DOHH2 (cell line): ENCODE results near the gene LPAR1.

Experiments used
- H3F3A ChIP-seq: fragments of 200-600 bp; sonication (generic), shearing (Covaris generic); 2 replicates; pipeline ENCODE4 v1.6.0; 2016; ENCODE audit warnings: antibody characterized with exemption, mild to moderate bottlenecking; ENCODE audit not compliant: control insufficient read depth, insufficient read depth
- H3K27ac ChIP-seq: fragments of 200-600 bp; sonication (generic); 2 replicates; pipeline ENCODE4 v1.5.1; 2014; ENCODE audit warnings: low read depth, mild to moderate bottlenecking, low read length, moderate library complexity
- H3K27me3 ChIP-seq: fragments of 200-600 bp; sonication (generic); 2 replicates; pipeline ENCODE4 v1.6.1; 2014; ENCODE audit warnings: mild to moderate bottlenecking, low read length, mixed read lengths; ENCODE audit not compliant: control insufficient read depth
- H3K36me3 ChIP-seq: fragments of 200-600 bp; sonication (generic); 2 replicates; pipeline ENCODE4 v1.6.1; 2014; ENCODE audit warnings: mild to moderate bottlenecking, low read length, moderate library complexity, mixed read lengths; ENCODE audit not compliant: control insufficient read depth
- H3K4me1 ChIP-seq: fragments of 200-600 bp; sonication (generic); 2 replicates; pipeline ENCODE4 v1.6.1; 2014; ENCODE audit warnings: mild to moderate bottlenecking, low read length, mixed read lengths; ENCODE audit not compliant: control insufficient read depth
- H3K4me2 ChIP-seq: fragments of 200-600 bp; sonication (generic); 2 replicates; pipeline ENCODE4 v1.6.0; 2014; ENCODE audit warnings: mild to moderate bottlenecking, low read length, moderate library complexity
- H3K4me3 ChIP-seq: fragments of 200-600 bp; sonication (generic); 2 replicates; pipeline ENCODE4 v1.5.1; 2014; ENCODE audit warnings: mild to moderate bottlenecking, low read length, mixed read lengths
- H3K79me2 ChIP-seq: fragments of 200-600 bp; sonication (generic); 2 replicates; pipeline ENCODE4 v1.6.1; 2014; ENCODE audit warnings: mild to moderate bottlenecking, low read length, mixed read lengths; ENCODE audit not compliant: control insufficient read depth
- H3K9me2 ChIP-seq: fragments of 200-600 bp; sonication (generic); replicated peaks from 2 replicates; pipeline ENCODE4 v1.6.1; 2014; ENCODE audit warnings: mild to moderate bottlenecking, low read length, mixed read lengths; ENCODE audit not compliant: control insufficient read depth
- H3K9me3 ChIP-seq: fragments of 200-600 bp; sonication (generic); 2 replicates; pipeline ENCODE4 v1.6.1; 2014; ENCODE audit warnings: antibody characterized with exemption, low read length, mixed read lengths; ENCODE audit not compliant: control insufficient read depth, insufficient read depth
- H4K20me1 ChIP-seq: fragments of 200-600 bp; sonication (generic); 2 replicates; pipeline ENCODE4 v1.6.0; 2014; ENCODE audit warnings: low read depth, mild to moderate bottlenecking, antibody characterized with exemption, low read length, moderate library complexity; ENCODE audit not compliant: control insufficient read depth, insufficient read depth
- EZH2phosphoT487 ChIP-seq: fragments of 200-600 bp; sonication (generic); IDR thresholded peaks from 2 replicates; pipeline ENCODE4 v1.6.1; 2017; ENCODE audit warnings: borderline replicate concordance, mild to moderate bottlenecking, antibody characterized with exemption, low read length, moderate library complexity, mixed read lengths
- TF ChIP-seq, protein P1 (sequence below): fragments of 200-600 bp; sonication (generic); IDR thresholded peaks from one replicate; pipeline ENCODE4 v1.5.1; 2014; ENCODE audit warnings: antibody characterized with exemption, mild to moderate bottlenecking, low read depth, low read length; ENCODE audit not compliant: poor library complexity, severe bottlenecking

LPAR1 gene

GRCh38 chr9:111037708-111038330, 451 bp downstream of the LPAR1 start:
- no peaks in the 10 kb centered on the region for H4K20me1 ChIP-seq
- no peaks in the 10 kb centered on the region for H3K4me1 ChIP-seq
- no peak overlapping the region for H3K4me2 ChIP-seq
- no peaks in the 10 kb centered on the region for H3F3A ChIP-seq
- no peak for TF ChIP-seq EZH2phosphoT487
- TF ChIP-seq, protein P1, sequence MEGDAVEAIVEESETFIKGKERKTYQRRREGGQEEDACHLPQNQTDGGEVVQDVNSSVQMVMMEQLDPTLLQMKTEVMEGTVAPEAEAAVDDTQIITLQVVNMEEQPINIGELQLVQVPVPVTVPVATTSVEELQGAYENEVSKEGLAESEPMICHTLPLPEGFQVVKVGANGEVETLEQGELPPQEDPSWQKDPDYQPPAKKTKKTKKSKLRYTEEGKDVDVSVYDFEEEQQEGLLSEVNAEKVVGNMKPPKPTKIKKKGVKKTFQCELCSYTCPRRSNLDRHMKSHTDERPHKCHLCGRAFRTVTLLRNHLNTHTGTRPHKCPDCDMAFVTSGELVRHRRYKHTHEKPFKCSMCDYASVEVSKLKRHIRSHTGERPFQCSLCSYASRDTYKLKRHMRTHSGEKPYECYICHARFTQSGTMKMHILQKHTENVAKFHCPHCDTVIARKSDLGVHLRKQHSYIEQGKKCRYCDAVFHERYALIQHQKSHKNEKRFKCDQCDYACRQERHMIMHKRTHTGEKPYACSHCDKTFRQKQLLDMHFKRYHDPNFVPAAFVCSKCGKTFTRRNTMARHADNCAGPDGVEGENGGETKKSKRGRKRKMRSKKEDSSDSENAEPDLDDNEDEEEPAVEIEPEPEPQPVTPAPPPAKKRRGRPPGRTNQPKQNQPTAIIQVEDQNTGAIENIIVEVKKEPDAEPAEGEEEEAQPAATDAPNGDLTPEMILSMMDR: no peak
- H3K4me3 ChIP-seq: no peak overlapping the region
- H3K36me3 ChIP-seq: no peaks in the 10 kb centered on the region
- H3K9me2 ChIP-seq: no peaks in the 10 kb centered on the region
- H3K27ac ChIP-seq: no peak overlapping the region
- H3K27me3 ChIP-seq: 0 out of 2 replicates have a peak, but pooled peaks cover 2% of the 10 kb centered on the region
- H3K9me3 ChIP-seq: no peaks in the 10 kb centered on the region
- no peaks in the 10 kb centered on the region for H3K79me2 ChIP-seq

DNA sequence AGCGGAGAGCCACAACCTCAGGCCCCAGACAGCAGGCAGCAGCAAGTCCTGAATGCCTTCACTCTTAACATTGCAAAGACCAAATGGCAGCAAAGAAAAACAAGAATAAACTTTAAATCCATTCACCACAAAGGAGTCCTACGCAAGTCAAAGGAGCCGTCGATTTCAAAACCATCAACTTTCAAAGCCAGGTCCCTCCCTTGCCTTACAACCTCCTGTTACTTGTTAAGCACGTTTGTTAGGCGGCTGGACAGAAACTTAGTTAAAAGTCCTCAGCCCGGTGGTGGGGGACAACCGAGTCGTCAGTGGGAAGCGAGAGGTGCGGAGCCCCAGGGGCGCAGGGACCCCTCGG, 938 bp downstream of the LPAR1 start:
- Histone ChIP-seq H3K4me1 (no peaks in the 10 kb centered on the region), H3K9me2 (no peaks in the 10 kb centered on the region), H3F3A (no peaks in the 10 kb centered on the region), H3K79me2 (no peaks in the 10 kb centered on the region), H3K4me3 (no peak overlapping the region), H3K27ac (no peak overlapping the region), H3K9me3 (no peaks in the 10 kb centered on the region), H3K27me3 (peaks cover 5% of the 10 kb centered on the region; the same call in 1 of the 2 replicates), H4K20me1 (no peaks in the 10 kb centered on the region), H3K36me3 (no peaks in the 10 kb centered on the region), H3K4me2 (no peak overlapping the region)
- TF ChIP-seq EZH2phosphoT487: no peak
- TF ChIP-seq, protein P1: no peak

- Histone ChIP-seq H3K4me1 (no peaks in the 10 kb centered on the region), H3K4me3 (no peak overlapping the region), H4K20me1 (no peaks in the 10 kb centered on the region), H3K27me3 (peaks cover 6% of the 10 kb centered on the region; the same call in 1 of the 2 replicates), H3K4me2 (no peak overlapping the region), H3K79me2 (no peaks in the 10 kb centered on the region), H3K36me3 (no peaks in the 10 kb centered on the region), H3F3A (no peaks in the 10 kb centered on the region), H3K27ac (no peak overlapping the region), H3K9me2 (no peaks in the 10 kb centered on the region), H3K9me3 (no peaks in the 10 kb centered on the region)
- TF ChIP-seq, protein P1: no peak
- no peak for TF ChIP-seq EZH2phosphoT487
Measured at GRCh38 chr9:111036946-111037345, 1.3 kb downstream of the LPAR1 start.
